IPS-18c (cell line): Measurements from ENCODE around the gene TPRG1.

Source experiments
- H3K4me3 ChIP-seq: 2 replicates; pipeline ENCODE4 v1.7.0; 2013; ENCODE audit warnings: low read depth, mild to moderate bottlenecking, low read length, moderate library complexity; ENCODE audit not compliant: insufficient read depth
- H3K9me3 ChIP-seq: one replicate; pipeline ENCODE4 v1.6.1; 2013; ENCODE audit warnings: mild to moderate bottlenecking, low read length, moderate library complexity; ENCODE audit not compliant: control insufficient read depth, insufficient read depth

TPRG1 gene

DNA sequence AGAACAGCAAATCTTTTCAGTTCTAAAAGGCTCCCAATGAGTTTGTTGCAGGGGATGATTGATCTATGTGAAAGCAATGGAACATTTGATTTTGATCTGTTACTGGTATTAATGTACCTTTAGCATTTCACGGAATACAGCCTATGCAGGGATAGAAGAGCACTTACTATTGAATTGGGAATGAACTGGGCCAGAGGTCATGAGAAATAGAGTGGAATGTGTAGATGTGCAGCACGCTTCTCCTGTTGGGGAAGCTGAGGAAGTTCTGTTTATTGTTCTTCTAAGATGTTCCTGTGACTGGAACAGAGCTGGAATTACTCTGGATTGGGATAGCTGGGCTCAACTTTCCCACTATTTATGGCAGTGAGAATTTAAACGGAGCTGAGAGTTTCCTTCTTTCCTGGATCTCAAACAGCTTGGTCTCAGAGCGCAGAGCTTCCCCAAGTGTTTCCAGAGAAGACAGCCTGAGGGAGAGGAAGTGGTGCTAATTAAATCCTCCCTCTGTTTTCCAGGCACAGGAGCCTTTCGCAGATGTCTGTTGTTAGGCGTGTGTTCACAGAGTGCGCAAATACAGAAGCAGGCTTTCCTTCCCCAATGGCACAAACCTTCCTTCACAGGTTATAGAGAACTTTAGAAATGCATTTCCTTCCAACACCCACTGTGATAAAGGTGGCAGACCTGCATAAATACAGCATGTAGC, 32.5 kb downstream of the TPRG1 start:
- H3K9me3 ChIP-seq, result no peaks in the 10 kb centered on the region
- H3K4me3 ChIP-seq, result no peak overlapping the region

DNA sequence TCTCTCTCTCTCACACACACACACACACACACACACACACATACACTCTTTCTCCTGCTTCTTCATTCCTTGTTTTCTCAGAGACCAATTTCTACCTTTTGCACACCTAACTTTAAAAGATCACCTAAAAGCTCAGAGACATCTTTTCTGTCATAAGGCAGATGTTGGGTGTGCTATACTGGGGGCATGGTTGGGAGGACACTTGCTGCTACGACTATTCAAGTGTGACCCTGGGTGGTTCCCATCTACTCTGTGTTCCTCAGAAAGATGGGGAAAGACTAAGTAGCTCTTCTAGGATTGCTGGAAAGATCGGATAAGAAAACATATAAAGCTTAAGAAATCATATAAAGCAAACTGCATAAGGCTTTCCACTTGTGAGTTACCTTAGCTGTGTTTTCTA, 33.2 kb downstream of the TPRG1 start:
- Histone ChIP-seq H3K4me3 (no peak overlapping the region), H3K9me3 (no peaks in the 10 kb centered on the region)

DNA sequence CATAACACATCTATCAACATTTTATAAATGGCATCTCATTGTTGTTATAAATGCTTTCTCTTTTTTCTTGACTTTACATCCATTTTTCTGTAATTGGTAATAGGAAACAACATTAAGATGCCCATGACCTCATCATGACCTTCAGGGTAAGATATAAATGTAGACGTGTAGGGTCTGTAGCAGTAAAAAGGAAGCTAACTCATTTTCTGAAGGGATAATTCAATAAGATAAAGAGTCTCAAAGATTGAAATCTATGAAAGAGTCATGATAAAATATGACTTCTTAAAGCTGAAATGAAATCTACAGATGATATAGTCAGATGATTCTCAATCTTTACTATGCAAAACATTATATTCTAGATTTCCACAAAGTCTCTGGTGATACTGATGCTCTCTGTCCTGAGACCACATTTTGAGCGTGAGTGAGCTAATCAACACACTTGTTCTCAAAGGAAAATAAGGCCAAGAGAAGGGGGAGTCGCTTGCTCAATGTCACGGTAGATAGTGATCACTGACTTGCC, 38.5 kb downstream of the TPRG1 start:
- Histone ChIP-seq H3K4me3 (no peak overlapping the region), H3K9me3 (no peaks in the 10 kb centered on the region)

GRCh38 chr3:189212681-189213080, 40.9 kb downstream of the TPRG1 start:
- no peak overlapping the region for H3K4me3 ChIP-seq
- H3K9me3 ChIP-seq, result no peaks in the 10 kb centered on the region

- no peaks in the 10 kb centered on the region for H3K9me3 ChIP-seq
- no peak overlapping the region for H3K4me3 ChIP-seq
Measured at GRCh38 chr3:189214651-189215050, 42.9 kb downstream of the TPRG1 start.

- H3K4me3 ChIP-seq, result no peak overlapping the region
- H3K9me3 ChIP-seq, result no peaks in the 10 kb centered on the region
Measured at GRCh38 chr3:189222927-189223636, 51.3 kb downstream of the TPRG1 start.

DNA sequence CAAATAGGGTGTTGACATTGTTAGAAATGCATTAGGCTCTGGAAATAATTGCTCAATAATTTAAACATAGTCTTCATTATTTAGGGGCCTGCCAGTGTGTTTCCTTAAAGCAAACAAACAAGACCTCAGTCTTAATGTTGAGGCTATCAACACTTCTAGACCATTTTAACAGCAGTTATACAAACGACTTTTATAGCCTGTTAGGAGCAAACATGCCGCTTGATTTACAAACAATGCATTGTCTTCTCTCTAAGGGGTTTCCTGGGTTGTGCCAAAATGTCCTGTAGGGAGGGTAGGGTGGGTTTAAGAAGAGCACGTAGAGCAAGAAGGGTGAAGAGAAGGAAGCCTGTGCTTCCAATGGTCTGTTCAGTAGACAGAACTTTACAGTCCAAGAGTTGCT, 53.7 kb downstream of the TPRG1 start:
- H3K4me3 ChIP-seq, result no peak overlapping the region
- H3K9me3 ChIP-seq, result no peaks in the 10 kb centered on the region

DNA sequence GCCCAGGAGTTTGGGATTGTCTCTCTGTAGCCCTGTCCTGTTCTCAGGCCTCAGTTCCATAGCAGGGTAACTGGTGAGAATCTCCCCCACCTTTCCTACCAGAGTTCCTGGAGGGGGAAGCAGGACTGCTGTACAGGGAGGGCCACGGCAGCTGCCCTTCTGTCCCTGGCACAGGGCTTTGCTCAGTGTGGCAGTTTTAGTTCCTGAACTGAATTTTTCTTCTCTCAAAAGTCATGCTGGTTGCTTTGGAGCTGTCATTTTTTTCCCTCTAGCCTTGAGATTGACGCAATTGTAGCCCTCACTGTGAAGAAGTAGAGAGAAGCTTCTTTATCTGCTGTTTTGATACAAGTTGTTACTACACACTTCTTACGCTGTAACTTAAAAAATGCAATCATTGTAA, 55.5 kb downstream of the TPRG1 start:
- Histone ChIP-seq H3K4me3 (no peak overlapping the region), H3K9me3 (no peaks in the 10 kb centered on the region)

DNA sequence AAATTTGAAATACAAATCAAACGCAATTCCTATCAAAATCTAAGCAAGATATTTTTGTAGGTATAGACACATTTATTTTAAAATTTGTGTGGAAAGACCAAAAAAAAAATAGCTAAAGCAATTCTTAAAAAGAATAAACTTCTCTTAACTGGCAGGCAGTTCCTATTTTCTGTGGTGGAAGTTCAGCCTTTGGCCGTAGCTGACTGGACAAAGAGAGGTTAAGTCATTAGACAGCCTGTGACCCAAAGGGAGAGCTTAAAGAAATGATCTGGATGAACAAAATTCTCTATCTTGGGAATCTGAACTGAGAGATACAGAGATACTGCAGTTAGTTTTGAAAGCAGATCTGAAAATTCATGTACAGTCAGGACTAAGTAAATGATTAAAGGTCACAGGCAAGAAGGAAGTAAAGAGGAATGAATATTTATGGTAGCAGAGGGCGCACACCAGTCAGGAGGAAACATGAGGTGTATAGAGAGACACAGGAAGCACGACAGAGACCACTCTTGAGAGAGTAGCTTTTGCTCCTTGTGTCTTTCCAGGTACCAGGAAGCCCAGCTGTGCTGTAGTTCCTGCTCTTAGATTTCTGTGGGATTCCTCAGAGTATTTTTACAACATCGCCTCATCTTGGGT, 57.5 kb downstream of the TPRG1 start:
- Histone ChIP-seq H3K4me3 (no peak overlapping the region), H3K9me3 (no peaks in the 10 kb centered on the region)

DNA sequence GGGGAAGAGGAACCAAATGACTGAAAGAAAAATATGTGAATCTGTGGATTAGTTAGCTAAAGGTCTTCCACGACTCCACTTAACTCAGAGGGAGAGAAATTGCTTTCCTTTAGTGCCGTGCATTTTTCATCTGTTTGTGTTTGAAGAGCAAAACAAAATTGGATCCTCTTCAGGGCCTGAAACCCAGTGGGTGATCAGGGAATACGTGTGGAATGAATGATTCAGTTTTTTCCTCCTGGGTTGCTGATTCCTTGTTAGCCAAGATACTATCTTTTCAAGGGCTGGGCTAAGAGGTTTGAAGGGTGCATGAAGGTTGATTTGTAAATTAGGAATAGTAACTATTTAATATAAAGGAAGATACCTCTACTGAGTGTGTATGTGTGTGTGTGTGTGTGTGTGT, 61.0 kb downstream of the TPRG1 start:
- Histone ChIP-seq H3K4me3 (no peak overlapping the region), H3K9me3 (no peaks in the 10 kb centered on the region)

GRCh38 chr3:189233225-189233858, 61.6 kb downstream of the TPRG1 start:
- Histone ChIP-seq H3K4me3 (no peak overlapping the region), H3K9me3 (no peaks in the 10 kb centered on the region)

- Histone ChIP-seq H3K4me3 (no peak overlapping the region), H3K9me3 (no peaks in the 10 kb centered on the region)
Measured at GRCh38 chr3:189235214-189235613, 63.4 kb downstream of the TPRG1 start.

DNA sequence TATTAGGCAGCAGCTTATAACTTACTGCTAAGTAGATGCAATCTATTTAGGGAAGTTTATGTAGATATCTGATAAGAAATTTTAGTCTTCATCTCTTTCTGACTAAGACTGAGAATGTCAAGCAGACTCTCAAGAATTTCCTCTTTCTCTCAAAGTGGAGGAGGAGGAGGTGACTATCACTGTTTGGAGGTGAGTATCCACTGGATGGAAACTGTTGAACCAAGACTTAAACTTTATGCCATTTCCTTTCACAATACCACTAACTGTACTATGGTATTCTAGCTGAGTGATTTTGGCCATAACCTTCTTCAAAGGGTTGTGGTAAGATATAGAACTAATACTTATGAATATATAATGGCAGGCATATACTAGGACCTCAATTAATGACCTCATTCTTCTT, 64.6 kb downstream of the TPRG1 start:
- Histone ChIP-seq H3K4me3 (no peak overlapping the region), H3K9me3 (no peaks in the 10 kb centered on the region)

DNA sequence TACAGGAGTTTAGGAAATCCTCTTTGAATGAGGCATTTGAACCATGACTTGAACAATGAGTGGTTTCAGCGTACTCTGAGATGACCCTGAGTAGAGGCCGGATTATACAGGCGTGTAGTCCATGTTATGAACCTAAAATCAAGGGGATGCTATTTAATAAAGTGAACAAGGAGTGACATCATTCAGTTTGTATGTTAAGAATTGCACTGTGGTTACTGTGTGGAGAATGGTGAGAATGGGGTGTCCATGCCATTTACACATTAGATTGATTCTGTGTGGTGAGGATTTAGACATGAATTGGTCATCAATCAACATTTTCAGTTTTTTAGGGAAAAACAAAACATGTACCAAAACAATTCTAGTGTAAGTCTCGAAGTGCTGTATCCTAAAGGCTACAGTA, 65.8 kb downstream of the TPRG1 start:
- Histone ChIP-seq H3K9me3 (no peaks in the 10 kb centered on the region), H3K4me3 (no peak overlapping the region)

DNA sequence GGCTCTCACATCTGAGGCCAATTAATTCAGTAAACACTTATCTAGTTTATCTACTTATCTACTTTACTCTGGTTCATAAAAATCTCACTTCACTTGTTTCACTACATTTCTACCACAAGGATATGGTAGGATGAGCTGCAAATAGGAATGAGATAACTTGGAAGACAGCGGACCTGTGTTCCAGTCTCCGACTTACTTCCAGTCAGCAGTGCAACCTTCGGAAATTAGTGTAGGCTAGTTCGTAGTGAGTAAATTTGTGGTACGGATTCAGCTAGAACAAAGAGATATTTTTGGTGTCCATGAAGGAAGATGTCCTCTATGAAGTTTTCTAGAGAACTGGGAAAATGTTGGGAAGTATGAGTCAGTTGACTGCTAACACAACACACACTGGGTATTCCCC, 66.3 kb downstream of the TPRG1 start:
- no peaks in the 10 kb centered on the region for H3K9me3 ChIP-seq
- no peak overlapping the region for H3K4me3 ChIP-seq

- H3K4me3 ChIP-seq, result no peak overlapping the region
- H3K9me3 ChIP-seq, result no peaks in the 10 kb centered on the region
Measured at GRCh38 chr3:189239616-189240015, 67.8 kb downstream of the TPRG1 start.

DNA sequence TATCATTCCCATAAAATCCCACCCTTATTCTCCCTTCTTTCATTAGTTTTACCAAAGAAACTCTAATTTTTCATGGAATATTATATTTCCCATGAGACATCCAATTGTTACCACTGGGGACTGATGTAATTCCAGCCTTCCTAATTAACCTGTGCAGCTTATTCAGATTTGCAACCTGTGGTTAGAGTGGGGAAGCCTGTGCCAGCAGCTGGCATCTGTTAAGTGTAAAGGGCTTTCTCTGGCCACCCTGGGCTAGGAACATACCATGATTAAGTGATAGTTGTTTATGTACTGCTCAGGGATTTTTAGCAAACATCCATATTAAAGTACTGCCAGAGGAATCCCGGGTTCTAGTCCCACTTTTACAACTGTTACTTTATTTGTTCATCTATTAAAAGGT, 78.2 kb downstream of the TPRG1 start:
- Histone ChIP-seq H3K4me3 (no peak overlapping the region), H3K9me3 (no peaks in the 10 kb centered on the region)

GRCh38 chr3:189258261-189258660, 86.5 kb downstream of the TPRG1 start:
- H3K9me3 ChIP-seq, result no peaks in the 10 kb centered on the region

More at GRCh38 chr3:189258261-189258660, 86.5 kb downstream of the TPRG1 start:
- no peak overlapping the region for H3K4me3 ChIP-seq
